KG1 (cell line): ENCODE data around the gene MAGOH.
"Not testable (repeated sequence)": the region's sequence is repeated elsewhere in the genome, so short reads cannot be mapped to it uniquely, and the experiment has no call there.

ENCODE experiments used
- DNase-seq: peaks from one replicate; lab custom pipeline; 2025; lab: John Stamatoyannopoulos, UW

MAGOH gene

DNA sequence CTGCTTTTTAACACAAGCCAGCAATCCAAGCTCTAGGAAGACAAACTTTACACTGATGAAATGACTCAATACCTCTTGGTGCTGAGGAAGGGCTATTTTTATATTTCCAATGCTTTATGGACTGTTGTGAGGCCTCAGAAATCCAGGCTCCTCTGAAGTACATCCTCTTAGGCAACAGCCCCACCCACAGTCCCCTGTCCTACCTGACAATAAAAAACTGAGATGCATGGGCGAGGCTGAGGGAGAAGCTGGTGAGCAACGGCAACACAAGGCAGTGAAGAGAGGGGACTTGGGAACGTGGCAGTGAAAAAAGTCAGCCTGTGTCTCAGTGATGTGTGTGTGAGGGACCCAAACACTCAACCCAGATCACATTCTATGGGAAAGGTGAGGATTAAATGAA lies 51.8 kb downstream of the MAGOH start:
- DNase-seq, result no peak

- DNase-seq, result not testable (repeated sequence)
Observed at GRCh38 chr1:53185955-53186297, 52.4 kb downstream of the MAGOH start.

- no peak for DNase-seq
Observed at GRCh38 chr1:53183095-53183990, 55.0 kb downstream of the MAGOH start.

DNA sequence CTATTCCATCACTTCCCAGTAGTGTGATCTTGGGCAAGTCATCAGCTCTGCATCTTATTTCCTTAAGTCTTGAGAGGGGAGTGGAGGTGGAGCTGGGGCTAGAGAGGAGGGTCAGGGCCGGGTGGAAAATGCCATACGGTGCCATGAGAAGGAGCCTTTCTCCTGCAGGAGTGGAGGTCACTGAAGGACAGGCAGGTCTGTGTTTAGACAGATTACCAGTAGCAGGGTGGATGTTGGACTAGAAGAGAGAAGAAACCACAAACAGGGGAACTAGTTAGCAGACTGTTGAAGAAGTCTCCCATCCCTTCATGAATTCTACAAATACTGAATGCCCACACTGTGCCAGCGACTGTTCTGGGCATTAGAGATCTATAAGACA lies 55.6 kb downstream of the MAGOH start:
- DNase-seq, result no peak

GRCh38 chr1:53182111-53182593 lies 56.2 kb downstream of the MAGOH start:
- peak; percentile 29 for DNase-seq

GRCh38 chr1:53180951-53181350 lies 57.4 kb downstream of the MAGOH start:
- DNase-seq, result no peak

GRCh38 chr1:53180226-53180625 lies 58.1 kb downstream of the MAGOH start:
- DNase-seq, result no peak
